GM19099 (cell line): ENCODE results near the gene TSC22D4.

Experiments used
- POLR2A ChIP-seq: IDR thresholded peaks from 3 replicates; pipeline ENCODE4 v1.6.1; 2011; ENCODE audit warnings: low read depth; ENCODE audit not compliant: insufficient read length; ENCODE audit errors: extremely low read depth

Gene TSC22D4

DNA sequence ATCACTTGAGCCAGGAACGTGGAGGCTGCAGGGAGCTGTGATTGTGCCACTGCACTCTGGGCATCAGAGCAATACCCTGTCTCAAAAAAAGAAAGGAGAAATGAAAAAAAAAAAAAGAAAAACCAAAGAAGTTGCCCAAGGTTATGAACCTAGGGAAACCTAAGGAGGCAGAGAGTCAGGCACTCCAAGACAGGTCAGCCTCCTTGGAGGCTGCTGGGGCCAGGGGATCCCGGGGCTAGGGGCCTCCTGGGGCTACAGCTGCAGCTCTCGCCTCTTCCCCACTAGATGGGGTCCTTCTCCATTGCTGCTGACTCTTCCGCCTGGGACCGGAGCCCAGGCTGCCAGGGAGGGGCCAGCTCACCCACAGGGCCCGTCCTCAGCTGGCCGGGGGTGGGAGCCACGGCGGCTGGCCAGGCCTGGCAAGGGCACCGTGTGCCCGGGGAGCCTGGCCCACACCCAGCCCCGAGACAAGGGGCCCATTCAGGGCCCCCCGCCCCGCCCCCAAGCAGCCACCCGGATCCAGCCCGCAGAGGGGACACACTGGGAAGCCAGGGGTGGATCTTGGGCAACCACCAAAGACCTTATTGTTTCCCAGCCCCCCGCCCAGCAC, 13.2 kb downstream of the TSC22D4 start:
- no peak for TF ChIP-seq POLR2A

DNA sequence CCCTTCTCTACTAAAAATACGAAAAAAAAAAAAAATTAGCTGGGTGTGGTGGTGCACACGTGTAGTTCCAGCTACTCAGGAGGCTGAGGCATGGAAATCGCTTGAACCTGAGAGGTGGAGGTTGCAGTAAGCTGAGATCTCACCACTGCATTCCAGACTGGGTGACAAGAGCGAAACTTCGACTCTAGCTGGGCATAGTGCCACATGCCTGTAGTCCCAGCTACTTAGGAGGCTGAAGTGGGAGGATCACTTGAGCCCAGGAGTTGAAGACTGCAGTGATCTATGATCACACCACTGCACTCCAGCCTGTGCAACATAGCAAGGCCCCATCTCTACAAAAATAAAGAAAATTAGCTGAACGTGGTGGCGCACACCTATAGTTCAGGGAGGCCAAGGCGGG, 13.7 kb downstream of the TSC22D4 start:
- no peak for TF ChIP-seq POLR2A

DNA sequence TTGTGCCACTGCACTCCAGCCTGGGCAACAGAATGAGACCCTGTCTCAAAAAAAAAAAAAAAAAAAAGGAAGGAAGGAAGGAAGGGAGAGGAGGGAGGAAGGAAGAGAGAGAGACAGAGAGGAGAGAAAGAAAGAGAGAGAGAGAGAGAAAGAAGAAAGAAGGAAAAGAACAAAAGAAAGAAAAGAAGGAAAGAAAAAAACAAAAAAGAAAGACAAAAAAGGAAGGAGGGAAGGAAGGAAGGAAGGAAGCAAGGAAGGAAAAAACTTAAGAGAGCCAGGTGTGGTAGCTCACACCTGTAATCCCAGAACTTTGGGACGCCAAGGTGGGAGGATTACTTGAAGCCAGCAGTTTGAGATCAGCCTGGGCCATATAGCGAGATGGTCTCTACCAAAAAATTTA, 14.2 kb downstream of the TSC22D4 start:
- TF ChIP-seq POLR2A = no peak

DNA sequence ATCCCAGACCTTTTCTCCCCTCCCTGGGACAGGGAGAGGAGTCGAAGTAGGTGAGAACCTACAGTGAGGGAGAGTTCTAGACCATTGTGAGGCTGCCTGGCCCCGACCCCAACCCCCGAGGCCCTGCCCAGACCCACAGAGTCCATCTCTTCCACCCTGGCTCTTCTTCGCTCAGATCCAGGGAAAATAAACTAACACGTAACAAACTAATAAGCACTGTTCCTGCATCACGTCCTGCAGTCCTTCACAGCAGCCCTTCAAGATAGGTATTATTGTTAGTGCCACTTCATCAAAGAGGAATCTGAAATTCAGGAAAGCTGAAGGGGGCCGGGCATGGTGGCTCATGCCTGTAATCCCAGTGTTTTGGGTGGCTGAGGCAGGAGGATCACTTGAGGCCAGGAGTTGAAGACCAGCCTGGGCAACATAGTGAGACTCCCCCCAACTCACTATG, 14.8 kb downstream of the TSC22D4 start, which contains the start of gene SPACDR:
SPACDR (minus strand) TSS at position 51 of the 451 bp plus-strand sequence. CDS start 235 bp downstream, outside the sequence.
- TF ChIP-seq POLR2A = no peak

DNA sequence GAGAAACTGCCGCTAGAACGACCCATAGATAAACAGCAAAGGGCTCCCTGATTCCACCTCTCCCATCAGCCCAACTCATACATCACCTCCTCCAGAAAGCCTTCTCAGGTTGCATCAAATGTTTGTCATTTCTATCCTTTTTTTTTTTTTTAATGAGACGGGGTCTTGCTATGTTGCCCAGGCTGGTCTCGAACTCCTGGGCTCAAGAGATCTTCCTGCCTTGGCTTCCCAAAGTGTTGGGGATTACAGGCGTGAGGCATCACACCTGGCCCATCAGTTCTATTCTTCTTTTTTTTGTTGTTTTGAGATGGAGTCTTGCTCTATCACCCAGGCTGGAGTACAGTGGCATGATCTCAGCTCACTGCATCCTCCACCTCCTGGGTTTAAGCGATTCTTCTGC, 22.0 kb downstream of the TSC22D4 start:
- TF ChIP-seq POLR2A = no peak

DNA sequence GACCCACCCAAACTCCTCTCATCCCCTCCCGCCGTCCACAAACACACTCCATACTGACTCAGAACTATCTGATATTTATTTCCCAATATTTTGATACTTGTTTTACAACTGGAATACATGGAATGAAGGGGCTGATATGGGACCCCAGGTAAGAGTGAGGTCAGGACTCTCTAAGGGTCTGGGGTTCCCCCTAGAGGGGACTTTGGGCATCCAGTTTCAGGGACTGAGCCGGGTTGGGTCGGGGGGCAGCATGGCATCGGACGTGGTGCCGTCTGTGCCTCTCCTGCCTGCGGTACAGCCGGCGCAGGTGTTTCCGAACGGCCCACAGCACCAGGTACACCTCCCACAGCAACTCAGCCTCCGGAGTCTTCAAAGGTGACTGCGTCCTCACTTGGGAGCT, 22.5 kb downstream of the TSC22D4 start:
- no peak for TF ChIP-seq POLR2A

DNA sequence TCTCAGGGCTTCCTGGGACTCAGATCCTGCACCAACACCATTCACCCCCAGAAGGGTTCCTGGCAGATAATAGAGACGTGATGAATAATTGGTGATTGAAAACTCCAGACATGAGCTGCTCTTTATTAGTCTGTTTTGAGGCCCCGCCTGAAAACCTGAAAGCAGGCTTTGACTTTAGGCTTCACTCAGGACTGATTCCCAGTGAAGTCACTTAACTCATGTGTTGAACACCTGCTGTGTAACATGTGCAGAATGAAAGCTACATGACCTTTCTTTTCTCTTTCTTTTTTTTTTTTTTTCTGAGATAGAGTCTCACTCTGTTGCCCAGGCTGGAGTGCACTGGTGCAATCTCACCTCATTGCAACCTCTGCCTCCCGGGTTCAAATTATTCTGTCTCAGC, 23.8 kb downstream of the TSC22D4 start:
- TF ChIP-seq POLR2A = no peak

DNA sequence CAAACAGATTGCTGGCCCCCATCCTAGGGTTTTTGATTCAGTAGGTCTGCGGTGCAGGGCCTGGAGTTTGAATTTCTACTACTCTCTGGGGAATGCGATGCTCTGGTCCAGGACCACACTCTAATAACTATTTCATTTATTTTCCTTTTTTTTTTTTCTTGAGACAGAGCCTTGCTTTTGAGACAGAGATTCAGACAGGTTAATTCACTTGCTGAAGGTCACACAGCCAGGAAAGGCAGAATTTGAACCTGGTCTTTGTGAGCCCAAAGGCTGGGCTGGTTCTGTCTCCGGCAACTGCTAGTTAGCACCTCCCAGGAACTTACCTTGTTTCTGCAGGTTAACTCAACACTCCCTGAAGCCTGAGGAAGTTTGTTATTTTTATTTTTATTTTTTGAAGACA, 26.5 kb downstream of the TSC22D4 start:
- no peak for TF ChIP-seq POLR2A

DNA sequence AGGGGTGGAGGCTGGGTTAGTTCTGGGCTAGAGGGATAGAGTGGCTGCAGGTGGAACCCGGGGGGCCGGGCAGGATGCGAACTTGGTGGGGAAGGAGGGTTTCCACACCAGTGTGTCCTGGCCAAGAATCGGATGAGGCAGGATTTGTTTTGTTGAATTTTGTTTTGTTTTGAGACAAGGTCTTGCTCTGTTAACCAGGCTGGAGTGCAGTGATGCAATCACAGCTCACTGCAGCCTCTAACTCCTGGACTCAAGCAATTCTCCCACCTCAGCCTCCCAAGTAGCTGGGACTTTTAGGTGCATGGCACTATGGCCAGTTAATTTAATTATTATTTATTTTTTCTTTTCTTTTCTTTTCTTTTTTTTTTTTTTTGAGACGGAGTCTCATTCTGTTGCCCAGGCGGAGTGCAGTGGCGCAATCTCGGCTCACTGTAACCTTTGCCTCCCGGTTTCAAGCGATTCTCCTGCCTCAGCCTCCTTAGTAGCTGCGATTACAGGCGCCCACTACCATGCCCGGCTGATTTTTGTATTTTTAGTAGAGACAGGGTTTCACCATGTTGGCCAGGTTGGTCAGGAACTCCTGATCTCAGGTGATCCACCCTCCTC, 29.7 kb downstream of the TSC22D4 start:
- TF ChIP-seq POLR2A = no peak

DNA sequence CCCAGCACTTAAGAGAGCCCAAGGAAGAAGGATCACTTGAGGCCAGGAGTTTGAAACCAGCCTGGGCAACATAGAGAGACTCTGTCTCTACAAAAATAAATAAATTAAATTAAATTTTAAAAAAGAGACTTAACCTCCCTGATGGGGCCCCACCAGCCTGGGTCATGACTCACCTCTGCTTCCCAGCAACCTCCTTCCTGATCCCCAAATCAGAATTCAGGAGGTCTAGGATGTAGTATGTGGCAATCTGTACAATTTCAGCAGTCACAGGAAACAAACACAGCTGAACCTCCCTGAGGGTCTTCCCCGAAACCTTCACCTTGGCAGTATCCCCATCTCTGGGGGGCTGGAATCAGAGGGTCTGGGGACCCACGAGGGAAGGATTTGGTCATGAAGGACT, 33.0 kb downstream of the TSC22D4 start:
- TF ChIP-seq POLR2A = no peak

DNA sequence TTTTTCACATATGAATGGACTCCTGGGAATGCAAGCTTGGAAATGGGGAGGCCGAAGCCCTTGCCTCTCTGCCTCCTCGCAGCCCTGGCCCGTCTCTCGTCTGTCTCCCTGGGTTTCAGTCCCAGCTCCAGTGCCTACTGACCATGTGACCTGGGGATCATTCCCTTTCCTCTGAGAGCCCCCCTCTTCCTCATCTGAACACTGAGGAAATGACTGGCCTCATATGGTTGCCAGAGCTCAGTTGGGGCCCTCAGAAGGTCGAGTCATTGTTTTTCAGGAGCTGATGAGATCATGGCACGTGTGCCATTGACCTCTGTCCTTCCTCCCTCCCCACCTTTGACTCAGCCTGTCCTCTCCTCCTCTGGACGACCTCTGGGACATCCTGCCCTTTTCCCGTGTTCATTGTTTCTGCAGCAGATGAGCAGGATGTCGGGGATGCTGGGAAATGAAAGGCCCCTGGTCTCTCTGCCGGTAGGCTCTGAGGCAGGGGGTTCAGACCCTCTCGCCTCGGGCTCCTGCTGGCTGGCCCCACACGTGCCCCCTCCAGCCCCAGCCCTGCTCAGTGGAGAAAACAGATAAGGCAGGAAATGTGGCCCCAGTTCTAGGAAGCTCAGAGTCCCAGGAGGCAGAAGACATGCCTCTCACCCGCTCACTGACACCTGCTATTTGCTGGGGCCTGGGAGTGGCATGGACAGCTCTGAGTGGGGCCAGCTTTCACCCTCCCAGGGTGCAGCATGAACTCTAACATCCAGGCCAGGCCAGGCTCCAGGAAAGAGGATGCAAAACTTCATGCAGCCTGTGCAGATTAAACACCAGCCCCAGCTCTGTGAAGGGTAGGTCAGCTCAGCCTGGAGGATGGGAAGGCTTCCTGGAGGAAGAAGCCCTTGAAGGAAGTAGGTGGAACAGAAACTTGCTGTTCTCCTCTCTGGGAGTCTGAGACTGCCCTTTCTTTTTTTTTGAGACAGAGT, 34.4 kb downstream of the TSC22D4 start:
- no peak for TF ChIP-seq POLR2A

DNA sequence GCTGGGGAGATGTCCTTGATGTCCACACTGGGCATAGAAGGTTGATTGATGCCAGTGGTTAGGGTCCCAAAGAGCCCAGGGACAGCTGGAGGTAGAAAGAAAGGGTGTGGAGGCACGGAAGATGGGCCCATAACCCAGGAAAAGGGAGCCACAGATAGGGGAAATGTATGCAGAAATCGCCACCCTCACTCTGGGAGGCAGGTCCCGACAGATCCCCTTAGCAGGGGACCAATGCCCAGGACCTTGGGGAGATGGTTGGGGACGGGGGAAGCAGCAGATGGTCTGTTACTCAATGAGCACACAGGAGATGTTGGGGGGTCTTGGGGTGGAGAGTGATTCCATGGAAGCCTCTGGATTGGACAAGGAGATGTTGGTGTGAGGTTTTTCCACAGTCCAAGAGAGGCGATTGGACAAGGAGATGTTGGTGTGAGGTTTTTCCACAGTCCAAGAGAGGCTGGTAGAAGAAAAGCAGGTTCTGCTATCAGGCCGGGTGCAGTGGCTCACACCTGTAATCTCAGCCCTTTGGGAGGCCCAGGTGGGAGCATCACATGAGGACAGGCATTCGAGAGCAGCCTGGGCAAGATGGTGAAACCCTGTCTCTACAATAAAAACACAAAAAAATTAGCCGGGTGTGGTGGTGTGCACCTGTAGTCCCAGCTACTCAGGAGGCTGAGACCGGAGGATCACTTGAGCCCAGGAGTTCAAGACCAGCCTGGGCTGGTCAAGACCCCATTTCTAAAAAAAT, 35.7 kb downstream of the TSC22D4 start:
- TF ChIP-seq POLR2A = no peak

DNA sequence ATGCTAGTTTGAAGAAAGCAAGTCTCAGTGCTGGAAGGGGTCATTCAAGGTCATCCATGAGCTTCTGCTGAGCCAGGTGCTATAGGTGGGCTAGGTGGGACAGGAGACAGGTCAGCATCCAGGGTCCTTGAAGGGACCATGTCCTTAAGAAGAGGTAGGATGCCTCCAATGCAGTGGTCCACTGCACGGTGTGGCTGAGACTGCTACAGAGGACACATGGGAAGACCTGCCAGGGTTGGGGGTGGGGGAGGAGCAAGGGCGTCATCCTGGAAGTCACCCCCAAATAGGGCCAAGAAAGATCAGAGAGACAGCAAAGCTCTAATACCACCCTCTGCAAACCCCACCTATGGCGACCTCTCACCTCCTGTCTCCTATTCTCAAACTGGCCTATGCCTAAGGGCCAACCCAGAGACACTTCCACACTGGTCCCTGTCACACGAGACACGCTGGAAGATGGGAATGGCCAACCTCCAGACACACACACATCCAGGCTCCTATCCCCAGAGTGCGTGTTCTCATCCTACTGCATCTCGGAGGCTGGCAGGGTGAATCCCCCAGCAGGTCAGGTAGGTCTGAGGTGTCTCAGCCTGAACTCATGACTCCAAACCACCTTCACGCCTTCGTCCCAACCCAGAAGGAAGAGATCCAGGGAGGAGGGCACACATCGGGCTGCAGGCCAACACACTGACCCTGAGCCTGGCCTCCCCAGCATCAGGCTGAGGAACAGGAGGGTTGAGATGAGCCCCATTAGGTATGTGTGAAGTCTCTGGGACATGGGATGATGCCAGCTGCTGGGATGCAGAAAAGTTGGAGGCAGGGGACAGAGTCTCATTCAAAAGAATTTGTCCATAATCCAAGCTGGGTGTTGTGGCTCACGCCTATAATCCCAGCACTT, 37.1 kb downstream of the TSC22D4 start:
- no peak for TF ChIP-seq POLR2A

DNA sequence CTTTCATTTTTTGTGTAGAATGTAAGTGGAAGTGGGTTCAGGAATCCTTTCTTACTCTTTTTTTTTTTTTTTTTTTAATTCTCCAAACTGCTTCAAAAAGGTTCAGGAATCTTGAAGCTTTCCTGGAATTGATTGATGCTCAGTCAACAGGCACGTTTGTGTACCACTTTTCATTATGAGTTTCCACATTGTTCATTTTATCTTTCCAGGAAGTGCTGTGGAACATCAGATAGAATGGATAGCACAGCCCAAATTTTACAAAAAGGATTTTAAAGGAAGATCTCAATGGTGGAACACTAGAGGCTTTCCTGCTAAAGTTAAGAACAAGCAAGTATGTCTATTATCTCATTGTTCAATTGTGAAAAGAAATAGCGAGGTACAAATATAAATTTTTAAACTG, 40.8 kb downstream of the TSC22D4 start:
- TF ChIP-seq POLR2A = no peak
